SK-N-MC (cell line): Measurements from ENCODE around the gene FLNB.

Experiments
- EZH2 ChIP-seq: fragments of 200-600 bp; sonication (generic); IDR thresholded peaks from one replicate; pipeline ENCODE4 v1.6.1; 2017; ENCODE audit warnings: antibody characterized with exemption
- FOXP2 ChIP-seq: optimal IDR thresholded peaks from 2 replicates; pipeline ENCODE3; 2011; ENCODE audit warnings: mild to moderate bottlenecking, moderate library complexity; ENCODE audit not compliant: insufficient read depth; ENCODE audit errors: extremely low read length, control extremely low read depth
- POLR2AphosphoS5 ChIP-seq: IDR thresholded peaks from 2 replicates; pipeline ENCODE4 v1.6.1; 2012; ENCODE audit warnings: mild to moderate bottlenecking, low read depth, low read length, borderline replicate concordance

GRCh38 chr3:58152225-58153015 is 144.2 kb downstream of the FLNB start:
- TF ChIP-seq POLR2AphosphoS5 (no peak), EZH2 (no peak), FOXP2 (no peak)
